Measurements from ENCODE around the gene CCDC97.

The CCDC97 gene

DNA sequence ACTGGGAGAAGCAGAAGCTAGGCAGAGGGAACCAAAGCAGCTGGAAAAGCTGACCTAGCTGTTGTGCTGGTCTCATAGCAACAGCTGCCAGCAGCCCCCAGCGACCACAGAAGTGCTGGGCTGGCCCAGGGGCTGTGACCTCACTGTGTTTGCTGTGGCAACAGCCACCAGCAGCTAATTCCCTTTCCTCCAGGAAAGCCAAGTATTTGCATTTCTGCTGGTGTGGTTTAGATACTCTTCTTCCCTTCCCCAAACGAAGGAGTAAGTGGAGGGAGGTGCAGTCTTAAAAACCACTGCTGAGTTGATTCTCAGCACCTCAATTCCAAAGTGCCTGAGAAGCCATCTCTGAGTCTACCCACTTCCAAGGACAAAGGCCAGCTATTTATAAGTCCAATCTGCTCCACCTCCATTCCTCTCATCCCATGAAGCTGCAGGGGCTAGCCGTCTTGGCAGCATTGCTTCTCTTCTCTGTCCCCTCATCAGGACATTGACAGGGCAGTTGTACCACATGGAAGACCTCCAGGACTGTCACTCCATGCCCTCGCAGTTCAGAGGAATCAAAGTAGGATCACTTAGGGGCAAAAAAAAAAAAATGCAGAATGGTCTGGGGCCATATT, 11.5 kb upstream of the CCDC97 start:
- peak; percentile 77 for DNase-seq (ENCODE audit: low spot score)

DNA sequence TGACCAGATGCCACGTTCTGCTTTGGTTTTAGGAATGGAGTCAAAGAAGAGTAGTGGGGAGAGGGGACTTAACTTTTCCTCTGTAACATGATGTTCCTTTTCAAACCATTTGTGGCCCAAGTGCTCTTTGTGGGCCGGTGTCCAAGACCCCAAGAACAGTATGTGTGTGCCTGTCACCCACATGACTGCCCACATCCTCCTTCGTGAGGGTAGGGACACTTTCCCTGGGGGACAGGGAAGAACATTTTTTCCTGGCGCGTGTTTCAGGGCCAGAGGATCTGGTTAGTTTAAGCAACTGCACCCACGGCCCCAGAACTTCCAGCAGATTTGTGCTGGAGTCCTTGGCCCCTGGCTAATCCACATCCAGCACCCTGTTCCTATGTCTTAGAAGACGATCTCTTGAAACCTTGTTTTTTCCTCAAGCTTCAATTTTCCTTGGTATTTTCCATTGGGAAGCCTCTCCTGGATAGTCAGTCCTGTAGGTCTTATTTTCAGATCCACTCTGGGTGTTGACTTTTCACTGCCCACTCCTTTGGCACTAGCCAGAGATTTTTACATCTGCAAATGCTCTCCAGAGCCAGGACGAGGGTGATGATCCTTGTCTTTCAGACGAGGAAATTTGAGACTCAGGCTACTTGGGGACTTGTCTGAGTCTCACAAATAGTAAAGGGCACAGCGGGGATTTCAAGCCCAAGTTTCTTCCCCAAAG, 10.8 kb upstream of the CCDC97 start:
- no peak for DNase-seq (ENCODE audit: low spot score)

DNA sequence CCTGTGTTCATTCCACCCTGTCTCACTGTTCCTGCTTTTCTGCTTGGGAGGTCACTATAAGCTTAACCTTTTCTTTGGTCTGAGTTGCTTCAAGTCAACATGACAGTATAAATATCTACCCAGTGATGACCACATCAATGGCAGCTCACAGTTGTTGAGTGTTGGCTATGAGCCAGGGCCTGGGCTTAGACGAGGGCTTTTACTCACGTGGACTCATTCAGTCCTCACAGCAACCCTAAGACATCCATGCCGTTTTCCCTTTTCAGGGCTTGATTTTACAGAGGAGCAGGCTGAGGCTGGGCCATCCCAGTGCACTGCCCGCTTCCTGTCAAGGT, 10.2 kb upstream of the CCDC97 start:
- DNase-seq (ENCODE audit: low spot score) = peak; percentile 60

DNA sequence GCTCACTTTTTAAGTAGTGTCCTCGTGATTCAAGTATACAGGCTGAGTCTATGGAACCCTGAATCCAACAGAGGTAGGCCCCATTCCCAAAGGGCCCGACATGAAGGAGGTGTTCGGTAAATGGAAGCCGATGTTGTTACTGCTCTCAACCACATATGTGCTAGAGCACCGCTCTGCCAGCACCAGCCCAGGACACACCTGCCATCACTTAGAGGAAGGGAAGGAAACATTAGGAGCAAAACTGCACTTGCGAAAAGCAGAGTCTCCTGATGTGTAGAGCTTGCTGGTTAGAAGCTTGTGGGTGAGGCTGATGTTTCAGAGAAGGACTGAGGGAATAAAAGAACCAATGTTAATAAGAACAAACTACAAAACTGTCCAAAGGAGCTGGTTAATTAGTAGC, 9.4 kb upstream of the CCDC97 start:
- no peak for DNase-seq (ENCODE audit: low spot score)

DNA sequence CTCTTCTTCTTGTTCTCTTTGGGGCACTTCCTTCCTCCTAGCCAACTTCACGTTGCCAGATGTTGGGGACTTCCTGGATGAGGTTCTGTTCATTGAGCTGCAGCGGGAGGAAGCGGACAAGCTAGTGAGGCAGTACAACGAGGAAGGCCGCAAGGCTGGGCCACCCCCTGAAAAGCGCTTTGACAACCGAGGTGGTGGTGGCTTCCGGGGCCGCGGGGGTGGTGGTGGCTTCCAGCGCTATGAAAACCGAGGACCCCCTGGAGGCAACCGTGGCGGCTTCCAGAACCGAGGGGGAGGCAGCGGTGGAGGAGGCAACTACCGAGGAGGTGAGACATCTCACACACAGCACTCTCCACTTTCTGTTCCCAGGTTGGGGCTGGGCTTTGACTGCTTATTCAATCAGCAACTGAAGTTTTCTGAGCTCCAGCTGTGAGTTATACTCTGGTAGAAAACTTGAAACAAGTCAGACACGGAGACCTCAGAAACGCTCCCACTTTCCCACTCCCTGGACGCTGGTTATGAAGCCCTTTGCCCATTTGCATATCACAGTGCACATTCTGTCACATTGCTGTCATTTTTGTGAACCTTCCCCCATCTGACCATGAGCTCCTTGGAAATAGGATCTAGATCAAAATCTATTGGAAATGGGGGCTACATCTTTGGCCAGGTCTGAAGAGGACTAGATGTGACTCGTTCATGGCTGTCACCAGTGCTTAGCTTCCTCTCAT, 7.2 kb upstream of the CCDC97 start:
- no peak for DNase-seq (ENCODE audit: low spot score)

DNA sequence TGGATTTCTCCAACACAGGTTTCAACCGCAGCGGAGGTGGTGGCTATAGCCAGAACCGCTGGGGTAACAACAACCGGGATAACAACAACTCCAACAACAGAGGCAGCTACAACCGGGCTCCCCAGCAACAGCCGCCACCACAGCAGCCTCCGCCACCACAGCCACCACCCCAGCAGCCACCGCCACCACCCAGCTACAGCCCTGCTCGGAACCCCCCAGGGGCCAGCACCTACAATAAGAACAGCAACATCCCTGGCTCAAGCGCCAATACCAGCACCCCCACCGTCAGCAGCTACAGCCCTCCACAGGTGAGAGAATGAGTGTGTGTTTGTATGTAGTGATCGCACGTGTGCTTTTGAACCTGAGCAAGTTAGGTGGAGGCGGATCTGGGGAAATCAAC, 6.0 kb upstream of the CCDC97 start:
- no peak for DNase-seq (ENCODE audit: low spot score)

DNA sequence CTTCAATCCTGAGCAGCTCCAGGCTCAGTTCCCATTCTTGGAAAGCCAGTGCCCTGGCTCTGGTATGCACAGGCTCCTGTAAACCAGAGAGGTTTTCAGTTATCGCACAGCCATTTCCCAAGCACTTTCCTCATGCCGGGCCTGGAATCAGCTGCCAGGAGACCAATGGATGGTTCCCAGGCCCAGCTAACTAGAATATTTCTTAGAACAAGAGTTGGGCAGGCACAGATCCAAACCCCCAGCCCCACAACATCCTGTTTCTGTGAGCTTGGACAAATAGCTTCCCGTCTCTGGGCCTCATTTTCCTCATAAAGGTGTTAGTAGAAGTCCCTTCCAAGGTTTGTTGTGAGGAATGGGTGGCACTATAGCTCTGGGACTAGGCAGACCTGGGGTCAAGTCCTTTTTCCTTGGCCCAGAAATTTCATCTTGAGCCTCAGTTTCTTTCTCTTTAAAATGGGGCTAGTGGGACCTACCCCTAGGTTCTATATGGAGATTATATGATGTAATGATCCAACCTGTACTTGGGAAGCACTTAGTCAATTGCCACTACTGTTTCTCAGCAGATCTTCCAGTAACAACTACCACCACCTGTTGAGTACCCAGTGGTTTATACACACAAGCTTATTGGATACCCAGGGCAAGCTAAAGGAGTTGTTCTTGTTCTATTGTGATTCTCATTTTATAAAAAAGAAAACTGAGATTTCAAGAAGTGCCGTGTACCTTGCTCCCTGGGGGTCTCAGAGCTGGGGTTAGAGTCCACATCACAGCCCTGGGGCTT, 5.1 kb upstream of the CCDC97 start:
- no peak for DNase-seq (ENCODE audit: low spot score)

DNA sequence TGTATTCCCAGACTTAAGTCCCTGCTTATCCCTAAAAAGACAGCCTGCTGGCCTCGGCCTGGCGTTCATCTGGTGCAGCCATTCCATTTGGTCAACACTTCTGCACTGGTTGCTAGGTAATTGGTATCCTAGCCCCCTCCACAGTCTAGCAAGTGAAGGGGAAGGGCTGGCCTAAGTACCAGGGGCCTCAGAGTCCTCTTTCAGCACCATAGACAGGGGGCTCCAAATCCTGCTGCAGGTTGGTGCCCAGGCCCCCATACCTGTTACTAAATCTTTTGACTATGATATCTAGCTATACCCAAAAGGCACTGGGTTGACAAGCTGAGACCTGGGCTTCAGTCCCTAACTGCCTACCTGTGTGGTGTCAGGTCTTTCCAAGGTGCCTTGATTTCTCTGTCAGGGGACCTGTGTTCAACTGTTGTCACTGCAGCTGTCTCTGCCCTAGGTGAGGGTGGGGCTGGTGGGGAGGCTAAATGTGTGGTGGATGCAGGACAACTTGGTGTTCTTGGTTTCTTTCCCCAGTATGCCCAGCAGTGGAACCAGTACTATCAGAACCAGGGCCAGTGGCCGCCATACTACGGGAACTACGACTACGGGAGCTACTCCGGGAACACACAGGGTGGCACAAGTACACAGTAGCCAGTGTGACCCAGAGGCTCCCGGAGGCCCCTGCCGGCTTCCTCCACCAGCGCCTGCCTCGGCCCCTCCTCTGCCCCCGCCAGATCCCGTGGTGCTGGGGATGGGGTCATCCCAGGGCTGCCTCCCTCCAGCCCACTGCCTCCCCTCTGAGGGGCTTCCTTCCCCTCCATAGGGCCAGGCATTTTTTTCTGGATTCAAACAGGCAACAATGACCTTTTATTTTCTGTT, 3.8 kb upstream of the CCDC97 start:
- DNase-seq (ENCODE audit: low spot score) = no peak

DNA sequence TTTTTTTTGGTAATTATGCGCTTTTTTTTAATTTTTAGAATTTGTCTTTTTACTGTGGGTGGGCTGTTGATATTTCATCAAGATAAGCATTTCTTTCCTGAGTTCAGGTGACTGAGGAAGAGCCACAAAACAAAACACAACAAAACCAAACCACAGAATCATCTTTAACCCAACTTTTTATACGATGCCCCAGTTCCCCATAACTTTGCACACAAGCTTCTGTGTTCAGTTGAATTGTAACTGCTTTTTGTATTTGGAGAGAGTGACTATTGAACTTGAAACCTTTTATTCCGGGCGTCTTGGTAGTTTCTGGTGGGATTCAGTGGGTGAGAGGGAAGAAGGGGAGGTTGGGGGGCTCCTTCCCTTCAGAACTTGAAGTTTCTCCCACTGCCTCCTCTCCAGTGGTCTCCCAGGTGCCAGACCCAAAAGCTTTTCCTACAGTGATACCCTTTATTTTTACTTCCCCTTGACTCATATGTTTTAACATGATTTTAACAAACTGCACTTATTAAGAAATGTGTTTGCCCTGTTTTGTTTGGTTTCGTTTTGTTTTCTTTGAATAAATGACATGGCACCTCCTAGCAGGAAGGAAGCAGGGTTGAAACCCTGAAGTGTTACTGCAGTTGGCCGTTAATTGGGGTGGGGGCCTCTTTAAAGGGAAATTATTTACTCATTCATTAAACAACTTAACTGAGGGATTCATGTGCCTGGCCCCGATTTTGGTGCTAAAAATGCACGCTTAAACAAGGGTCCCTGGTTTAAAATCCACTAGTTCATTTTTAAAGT, 2.7 kb upstream of the CCDC97 start:
- no peak for DNase-seq (ENCODE audit: low spot score)

DNA sequence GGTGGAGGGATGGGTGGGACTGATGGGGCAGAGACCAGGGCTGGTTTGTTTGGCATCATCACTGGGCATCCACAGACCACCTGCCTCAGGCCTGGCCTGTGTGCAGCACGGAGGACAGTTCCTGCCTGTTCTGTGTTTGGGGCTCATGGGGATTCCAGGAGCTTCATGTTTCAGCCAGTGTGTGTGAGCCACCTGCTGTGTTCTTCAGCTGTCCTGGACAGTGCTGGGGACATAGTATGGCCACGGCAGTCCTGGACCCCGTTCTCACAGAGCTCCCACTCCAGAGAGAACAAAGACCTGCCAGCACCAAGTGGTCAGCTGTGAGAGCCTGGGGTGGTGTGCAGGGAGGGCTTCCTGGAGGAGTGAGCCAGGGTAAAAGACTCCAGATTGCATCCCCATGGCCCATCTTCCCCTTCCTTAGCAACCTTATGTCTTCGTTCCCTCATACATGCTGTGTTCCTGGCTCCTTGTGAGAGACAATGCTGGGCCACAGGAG, 2.0 kb upstream of the CCDC97 start:
- no peak for DNase-seq (ENCODE audit: low spot score)

DNA sequence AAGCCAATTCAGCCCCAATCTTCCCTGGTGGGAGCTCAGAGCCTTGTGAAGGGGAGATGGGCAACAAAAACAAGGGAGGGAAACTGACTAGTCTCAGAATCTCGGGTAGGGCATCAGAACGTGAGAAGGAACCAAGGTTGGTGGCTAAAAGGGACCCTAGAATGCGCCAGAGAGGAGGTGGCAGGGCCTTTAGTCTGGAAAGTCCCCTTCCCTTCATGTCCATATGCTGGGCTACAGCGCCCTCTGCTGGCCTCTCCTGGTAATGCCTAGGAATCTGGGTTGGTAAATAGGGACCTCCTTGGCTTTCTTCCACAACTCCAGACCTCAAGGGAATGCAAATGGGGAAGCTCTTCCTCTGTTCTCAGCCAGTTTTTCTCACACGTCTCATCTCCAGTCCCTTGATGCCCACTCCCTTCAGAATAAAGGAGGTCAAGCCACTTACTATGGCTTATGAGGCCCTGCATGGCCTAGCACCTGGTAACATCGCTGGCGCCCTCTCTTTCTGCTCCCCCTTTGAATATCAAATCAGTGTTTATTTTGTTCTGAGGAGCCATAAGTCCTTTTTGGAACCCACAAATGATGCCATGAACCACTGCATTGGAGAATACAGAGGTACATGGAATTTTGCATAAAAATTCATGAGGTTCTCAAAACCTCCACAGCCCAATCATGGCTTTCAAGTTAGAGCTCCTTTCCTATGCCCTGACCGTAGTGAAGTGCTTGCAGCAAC, 1.4 kb upstream of the CCDC97 start:
- DNase-seq (ENCODE audit: low spot score) = peak; percentile 90

DNA sequence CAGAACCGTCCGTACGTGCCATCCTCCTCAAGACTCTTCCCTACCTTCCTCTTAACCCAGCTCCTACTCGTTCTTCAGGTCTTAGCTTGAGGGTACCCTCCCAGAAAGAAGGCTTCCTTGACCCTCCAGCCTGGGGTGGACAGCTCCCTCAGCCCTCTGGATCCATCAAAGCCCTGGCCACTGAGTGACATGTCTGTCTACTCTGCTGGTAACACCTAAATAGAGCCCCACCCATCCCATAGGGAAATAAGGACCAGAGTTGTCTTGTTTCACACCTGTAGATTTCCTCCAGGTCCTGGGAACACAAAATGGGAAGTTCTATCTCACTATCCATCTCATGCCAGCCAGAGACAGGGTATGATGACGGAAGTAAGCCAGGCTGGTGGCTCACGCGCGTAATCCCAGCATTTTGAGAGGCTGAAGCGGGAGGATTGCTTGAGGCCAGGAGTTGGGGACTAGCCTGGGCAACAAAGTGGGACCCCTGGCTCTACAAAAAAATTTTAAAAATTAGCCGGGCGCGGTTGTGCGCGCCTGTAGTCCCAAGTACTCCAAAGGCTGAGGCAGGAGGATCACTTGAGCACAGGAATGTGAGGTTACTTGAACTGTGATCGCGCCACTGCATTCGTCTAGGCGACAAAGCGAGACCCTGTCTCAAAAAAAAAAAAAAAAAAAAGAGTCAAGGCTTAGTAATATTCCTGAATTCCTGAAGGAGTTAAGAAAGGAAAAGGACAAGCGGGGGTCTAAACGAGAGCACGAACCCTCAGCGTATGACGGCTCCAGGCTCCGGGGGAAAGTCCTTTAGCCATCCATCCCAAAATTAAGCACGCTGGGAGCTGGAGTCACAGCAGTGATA, 566 bp upstream of the CCDC97 start:
- DNase-seq (ENCODE audit: low spot score) = peak; percentile 44

DNA sequence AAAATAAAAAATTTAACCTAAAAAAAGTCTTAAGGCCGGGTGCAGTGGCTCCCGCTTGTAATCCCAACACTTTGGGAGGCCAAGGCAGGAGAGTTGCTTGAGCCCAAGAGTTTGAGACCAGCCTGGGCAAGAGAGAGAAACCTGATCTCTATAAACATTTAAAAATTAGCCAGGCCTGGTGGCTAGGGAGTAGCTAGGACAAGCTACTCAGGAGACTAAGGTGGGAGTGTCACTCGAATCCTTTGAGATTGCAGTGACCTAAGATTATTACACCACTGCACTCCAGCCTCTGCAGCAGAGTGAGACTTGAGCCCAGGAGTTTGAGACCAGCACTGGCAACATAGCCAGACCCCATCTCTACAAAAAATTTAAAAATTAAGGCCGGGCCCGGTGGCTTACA, 1.1 kb downstream of the CCDC97 start:
- DNase-seq (ENCODE audit: low spot score) = peak; percentile 21

DNA sequence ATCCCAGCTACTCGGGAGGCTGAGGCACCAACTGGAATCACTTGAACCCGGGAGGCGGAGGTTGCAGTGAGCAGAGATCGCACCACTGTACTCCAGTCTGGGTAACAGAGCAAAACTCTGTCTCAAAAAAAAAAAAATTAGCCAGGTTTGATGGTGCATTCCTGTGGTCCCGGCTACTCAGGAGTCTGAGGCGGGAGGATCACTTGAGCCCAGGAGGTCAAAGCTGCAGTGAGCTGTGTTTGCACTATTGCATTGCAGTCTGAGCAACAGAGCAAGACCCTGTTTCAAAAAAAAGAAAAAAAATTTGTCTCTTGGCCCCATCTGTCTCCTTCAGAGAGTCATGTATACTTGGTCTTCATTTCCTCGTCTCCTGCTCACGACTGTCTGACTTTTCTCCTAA, 1.6 kb downstream of the CCDC97 start:
- no peak for DNase-seq (ENCODE audit: low spot score)

DNA sequence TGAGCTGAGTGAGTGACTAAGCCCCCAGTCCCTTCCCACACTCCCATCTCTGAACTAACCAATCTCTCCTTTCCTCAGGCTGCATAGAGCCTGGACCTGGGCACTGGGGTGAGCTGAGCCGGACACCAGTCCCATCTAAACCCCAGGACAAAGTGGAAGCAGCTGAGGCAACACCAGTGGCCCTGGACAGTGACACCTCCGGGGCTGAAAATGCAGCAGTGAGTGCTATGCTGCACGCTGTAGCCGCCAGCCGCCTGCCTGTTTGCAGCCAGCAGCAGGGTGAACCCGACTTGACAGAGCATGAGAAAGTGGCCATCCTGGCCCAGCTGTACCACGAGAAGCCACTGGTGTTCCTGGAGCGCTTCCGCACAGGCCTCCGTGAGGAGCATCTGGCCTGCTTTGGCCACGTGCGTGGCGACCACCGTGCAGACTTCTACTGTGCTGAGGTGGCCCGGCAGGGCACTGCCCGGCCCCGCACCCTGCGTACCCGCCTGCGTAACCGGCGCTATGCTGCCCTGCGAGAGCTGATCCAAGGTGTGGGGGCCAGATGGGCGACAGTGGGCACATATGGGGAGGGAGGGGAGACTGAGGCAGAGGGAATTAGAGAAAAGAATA, 6.4 kb downstream of the CCDC97 start:
- DNase-seq (ENCODE audit: low spot score) = no peak

DNA sequence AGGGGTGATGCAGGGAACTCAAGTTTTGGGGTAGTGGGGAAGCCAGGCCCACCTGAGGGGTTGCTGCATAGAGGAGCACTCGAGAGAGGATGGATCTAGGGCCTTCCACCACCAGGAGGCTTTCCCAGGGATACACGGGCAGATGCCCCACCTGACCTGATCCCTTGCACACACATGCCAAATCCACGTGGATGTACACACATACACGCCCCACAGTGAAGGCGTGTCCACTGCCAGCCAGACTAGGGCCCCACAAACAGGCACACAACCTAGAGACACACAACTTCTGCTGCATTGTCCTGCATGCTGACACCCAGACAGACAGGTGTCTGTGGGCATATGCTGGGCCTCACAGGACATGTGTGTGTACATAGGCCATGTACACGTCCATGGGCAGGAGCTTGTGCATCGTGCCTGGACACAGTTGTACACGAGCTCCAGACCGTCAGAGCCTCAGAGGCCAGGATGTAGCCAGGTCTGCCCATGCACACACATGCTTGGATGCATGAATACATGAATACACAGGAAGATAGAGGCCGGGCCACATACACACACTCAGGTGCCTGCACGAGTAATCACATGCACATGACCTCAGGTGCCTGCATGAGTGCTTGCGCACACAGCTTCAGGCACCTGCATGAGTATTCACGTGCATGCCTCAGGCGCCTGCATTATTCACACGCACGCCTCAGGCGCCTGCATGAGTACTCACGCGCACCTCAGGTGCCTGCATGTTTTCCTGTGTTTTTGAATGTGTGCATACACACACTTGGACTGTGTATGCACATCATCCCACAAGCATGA, 8.9 kb downstream of the CCDC97 start:
- DNase-seq (ENCODE audit: low spot score) = no peak

DNA sequence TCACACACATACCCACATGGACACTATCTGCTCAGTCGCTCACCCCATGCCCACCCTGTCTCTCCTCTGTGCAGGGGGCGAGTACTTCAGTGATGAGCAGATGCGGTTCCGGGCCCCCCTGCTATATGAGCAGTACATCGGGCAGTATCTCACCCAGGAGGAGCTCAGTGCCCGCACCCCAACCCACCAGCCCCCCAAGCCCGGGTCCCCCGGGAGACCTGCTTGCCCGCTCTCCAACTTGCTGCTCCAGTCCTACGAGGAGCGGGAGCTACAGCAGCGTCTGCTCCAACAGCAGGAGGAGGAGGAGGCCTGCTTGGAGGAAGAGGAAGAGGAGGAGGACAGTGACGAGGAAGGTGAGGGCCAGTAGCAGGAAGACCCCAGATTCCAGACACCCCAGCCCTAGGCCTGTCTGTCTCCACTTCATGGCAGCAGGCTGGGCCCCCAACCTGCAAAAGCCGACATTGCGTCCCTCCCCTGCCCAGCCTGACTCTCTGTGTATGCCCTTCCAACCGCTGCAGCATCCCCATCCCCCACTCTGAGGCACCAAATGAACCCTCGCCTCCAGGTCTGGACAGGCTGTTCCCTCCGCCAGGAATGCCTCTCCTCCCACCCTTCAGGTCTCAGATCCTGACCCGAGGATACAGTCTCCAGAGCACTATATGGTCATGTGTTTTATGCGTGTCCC, 9.7 kb downstream of the CCDC97 start:
- no peak for DNase-seq (ENCODE audit: low spot score)

Data from kidney tubule cell (primary cell).